GM06990 (cell line): Measurements from ENCODE around the gene ATMIN.

ENCODE experiments used
- DNase-seq: peaks from one replicate; pipeline ENCODE4 v3.0.0-alpha.2; 2011; ENCODE audit not compliant: insufficient read length; ENCODE audit errors: extremely low read depth
- H3K27me3 ChIP-seq: replicated peaks from 2 replicates; pipeline ENCODE4 v1.6.0; 2011; ENCODE audit warnings: low read length; ENCODE audit not compliant: control insufficient read depth, insufficient read depth
- H3K36me3 ChIP-seq: 2 replicates; pipeline ENCODE4 v1.5.1; 2011; ENCODE audit warnings: low read length; ENCODE audit not compliant: control insufficient read depth, insufficient read depth
- H3K4me3 ChIP-seq: replicated peaks from 2 replicates; pipeline ENCODE4 v1.5.1; 2011; ENCODE audit warnings: low read depth, mild to moderate bottlenecking, control low read depth, low read length
- CTCF ChIP-seq: IDR thresholded peaks from 2 replicates; pipeline ENCODE4 v1.5.1; 2011; ENCODE audit warnings: low read length, control low read depth, mild to moderate bottlenecking, inconsistent platforms; ENCODE audit not compliant: insufficient read depth, poor library complexity, severe bottlenecking

ATMIN gene

GRCh38 chr16:81071805-81072204, 36.2 kb downstream of the ATMIN start:
- Histone ChIP-seq H3K36me3 (no peaks in the 10 kb centered on the region), H3K4me3 (no peak overlapping the region), H3K27me3 (no peaks in the 10 kb centered on the region)
- DNase-seq, result no peak
- TF ChIP-seq CTCF, result no peak

- no peak for DNase-seq
- TF ChIP-seq CTCF, result no peak
- H3K27me3 ChIP-seq, result no peaks in the 10 kb centered on the region
- H3K4me3 ChIP-seq, result no peak overlapping the region
- no peaks in the 10 kb centered on the region for H3K36me3 ChIP-seq
Measured at GRCh38 chr16:81073560-81074330, 38.1 kb downstream of the ATMIN start.

GRCh38 chr16:81076566-81077075, 41.0 kb downstream of the ATMIN start:
- Histone ChIP-seq H3K36me3 (no peaks in the 10 kb centered on the region), H3K27me3 (no peaks in the 10 kb centered on the region), H3K4me3 (peak overlapping the region; percentile 75)
- DNase-seq, result no peak
- TF ChIP-seq CTCF, result no peak

- Histone ChIP-seq H3K27me3 (no peaks in the 10 kb centered on the region), H3K4me3 (peak within 1 kb of the TSS; percentile 75), H3K36me3 (no peaks in the 10 kb centered on the region)
- no peak for TF ChIP-seq CTCF
- peak; percentile 98 for DNase-seq
Measured at GRCh38 chr16:81077076-81077940, 41.7 kb downstream of the ATMIN start, which contains the start of gene C16orf46. Gene C16orf46, minus strand, starts transcription at chr16:81077238. Its CDS starts 13,283 bp downstream, at chr16:81063955.

- Histone ChIP-seq H3K4me3 (no peak overlapping the region), H3K36me3 (no peaks in the 10 kb centered on the region), H3K27me3 (no peaks in the 10 kb centered on the region)
- DNase-seq, result no peak
- TF ChIP-seq CTCF, result no peak
Measured at GRCh38 chr16:81080233-81080632, 44.6 kb downstream of the ATMIN start.
